Measurements from ENCODE around the gene TIMM50. TPM values are rescaled to one million over a fixed set of nuclear protein-coding genes. Genes with fewer than 3 reads are reported as not detected.

The TIMM50 gene
- total and polyA plus RNA-seq, 4 donors: 24.3 to 39.9 (median 30.5) TPM

GRCh38 chr19:39508629-39509028, 28.0 kb downstream of the TIMM50 start:
- peaks cover 0 to 2% (median 0%) of the 10 kb centered on the region in 4 donors for H3K9me3 ChIP-seq (ENCODE audit: control insufficient read depth in 4 of 4, low read length in 3 of 4)
- peaks cover 2 to 8% (median 8%) of the 10 kb centered on the region in 4 donors for H3K4me1 ChIP-seq (ENCODE audit: control insufficient read depth in 4 of 4, insufficient read depth in 4 of 4, low read length in 3 of 4)
- H3K27ac ChIP-seq (ENCODE audit: low read depth in 1 of 2, low read length in 2 of 2): no peak overlapping the region
- WGBS: 76% methylated on average over 9 of the region's 9 CpGs
- TF ChIP-seq JUND (IDR thresholded peaks at IDR 0.05) (no peak), EGR1 (IDR thresholded peaks at IDR 0.05; ENCODE audit: low read depth in 2 of 2) (no peak), HNF4G (IDR thresholded peaks at IDR 0.05) (no peak), SP1 (IDR thresholded peaks at IDR 0.05) (no peak), RAD21 (IDR thresholded peaks at IDR 0.05) (no peak), FOXA1 (IDR thresholded peaks at IDR 0.05) (no peak), CTCF (IDR thresholded peaks at IDR 0.05; ENCODE audit: low read depth, low read length, missing input control) (no peak), FOXA2 (IDR thresholded peaks at IDR 0.05) (no peak), REST (IDR thresholded peaks at IDR 0.05) (no peak)
- TF ChIP-seq, protein P1, sequence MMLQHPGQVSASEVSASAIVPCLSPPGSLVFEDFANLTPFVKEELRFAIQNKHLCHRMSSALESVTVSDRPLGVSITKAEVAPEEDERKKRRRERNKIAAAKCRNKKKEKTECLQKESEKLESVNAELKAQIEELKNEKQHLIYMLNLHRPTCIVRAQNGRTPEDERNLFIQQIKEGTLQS (IDR thresholded peaks at IDR 0.05): no peak
- TF ChIP-seq, protein P2, sequence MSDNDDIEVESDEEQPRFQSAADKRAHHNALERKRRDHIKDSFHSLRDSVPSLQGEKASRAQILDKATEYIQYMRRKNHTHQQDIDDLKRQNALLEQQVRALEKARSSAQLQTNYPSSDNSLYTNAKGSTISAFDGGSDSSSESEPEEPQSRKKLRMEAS (IDR thresholded peaks at IDR 0.05): no peak
- no peak for DNase-seq (ENCODE audit: low spot score)
- H3K36me3 ChIP-seq (ENCODE audit: control insufficient read depth in 4 of 4, insufficient read depth in 3 of 4, low read depth in 1 of 4, low read length in 3 of 4): no peaks in the 10 kb centered on the region
- H3K4me3 ChIP-seq (ENCODE audit: low read depth in 1 of 3, low read length in 3 of 3): no peak overlapping the region
- H3K9ac ChIP-seq (ENCODE audit: low read depth in 1 of 2, low read length in 2 of 2): no peak overlapping the region
- peaks cover 0 to 19% (median 6%) of the 10 kb centered on the region in 4 donors for H3K27me3 ChIP-seq (ENCODE audit: control insufficient read depth in 4 of 4, insufficient read depth in 4 of 4, low read length in 3 of 4)

DNA sequence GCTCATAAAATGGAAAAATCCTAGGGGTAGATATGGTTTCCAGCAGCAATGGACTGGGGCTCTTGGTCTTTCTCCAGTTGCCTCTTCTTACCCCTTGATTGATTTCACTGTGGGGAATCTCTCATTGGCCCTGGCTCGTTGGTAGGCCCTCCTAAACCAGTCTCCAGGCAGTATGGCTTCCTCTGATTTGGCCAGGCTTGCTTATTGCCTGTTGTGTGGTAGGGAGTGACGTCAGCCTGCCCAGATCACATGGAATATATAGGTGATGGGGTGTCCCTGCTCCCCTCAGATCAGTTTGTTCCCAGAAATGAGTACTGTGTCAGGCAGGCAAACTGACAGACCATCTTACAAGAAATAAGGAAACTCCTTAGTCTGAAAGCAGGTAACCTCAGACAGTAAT, 28.6 kb downstream of the TIMM50 start:
- Histone ChIP-seq H3K4me1 (ENCODE audit: control insufficient read depth in 4 of 4, insufficient read depth in 4 of 4, low read length in 3 of 4) (peaks cover 2 to 8% (median 8%) of the 10 kb centered on the region in 4 donors), H3K9me3 (ENCODE audit: control insufficient read depth in 4 of 4, low read length in 3 of 4) (peaks cover 0 to 2% (median 0%) of the 10 kb centered on the region in 4 donors), H3K27ac (ENCODE audit: low read depth in 1 of 2, low read length in 2 of 2) (no peak overlapping the region), H3K9ac (ENCODE audit: low read depth in 1 of 2, low read length in 2 of 2) (no peak overlapping the region), H3K4me3 (ENCODE audit: low read depth in 1 of 3, low read length in 3 of 3) (no peak overlapping the region), H3K36me3 (ENCODE audit: control insufficient read depth in 4 of 4, insufficient read depth in 3 of 4, low read depth in 1 of 4, low read length in 3 of 4) (no peaks in the 10 kb centered on the region), H3K27me3 (ENCODE audit: control insufficient read depth in 4 of 4, insufficient read depth in 4 of 4, low read length in 3 of 4) (peaks cover 2 to 19% (median 5%) of the 10 kb centered on the region in 4 donors)
- no peak for TF ChIP-seq TAF1 (conservative IDR thresholded peaks at IDR 0.05)
- TF ChIP-seq GABPA (IDR thresholded peaks at IDR 0.05 in 1 of 2, conservative IDR thresholded peaks at IDR 0.05 in 1 of 2): no peak
- TF ChIP-seq RAD21 (IDR thresholded peaks at IDR 0.05): no peak
- TF ChIP-seq RXRA (IDR thresholded peaks at IDR 0.05): no peak
- TF ChIP-seq, protein P2 (IDR thresholded peaks at IDR 0.05): no peak
- TF ChIP-seq FOXA1 (IDR thresholded peaks at IDR 0.05): no peak
- no peak for TF ChIP-seq HNF4G (IDR thresholded peaks at IDR 0.05)
- no peak for TF ChIP-seq CTCF (IDR thresholded peaks at IDR 0.05; ENCODE audit: low read depth, low read length, missing input control)
- no peak for TF ChIP-seq EGR1 (IDR thresholded peaks at IDR 0.05; ENCODE audit: low read depth in 2 of 2)
- TF ChIP-seq, protein P1 (IDR thresholded peaks at IDR 0.05): no peak
- TF ChIP-seq ZBTB33 (IDR thresholded peaks at IDR 0.05): no peak
- no peak for TF ChIP-seq NR2F2 (IDR thresholded peaks at IDR 0.05)
- TF ChIP-seq FOXA2 (IDR thresholded peaks at IDR 0.05): no peak
- TF ChIP-seq JUND (IDR thresholded peaks at IDR 0.05): no peak
- TF ChIP-seq HNF4A (conservative IDR thresholded peaks at IDR 0.05): no peak
- no peak for TF ChIP-seq SP1 (IDR thresholded peaks at IDR 0.05)
- no peak for DNase-seq (ENCODE audit: low spot score)
- WGBS: 54% methylated on average over 2 of the region's 2 CpGs

All from liver (tissue), 9 donors.